H9 (cell line): ENCODE measurements around the gene HLA-DQA1. TPM values are rescaled to one million over a fixed set of nuclear protein-coding genes. Genes with fewer than 3 reads are reported as not detected.
A peak's percentile ranks its signal among the peaks of the same experiment; 100 is the strongest.
"Not testable (repeated sequence)": the region's sequence is repeated elsewhere in the genome, so short reads cannot be mapped to it uniquely, and the experiment has no call there.

Experiments
- DNase-seq: peaks from one replicate; pipeline ENCODE4 v3.0.0-alpha.2; 2017
- H2AFZ ChIP-seq: one replicate; pipeline ENCODE4 v1.6.1; 2013; ENCODE audit warnings: mild to moderate bottlenecking, low read length, control low read depth, moderate library complexity
- H2AK5ac ChIP-seq: 2 replicates; pipeline ENCODE4 v1.6.1; 2013; ENCODE audit warnings: low read length, control low read depth, mixed read lengths; ENCODE audit not compliant: insufficient read length
- H2BK120ac ChIP-seq: one replicate; pipeline ENCODE4 v1.6.1; 2013; ENCODE audit warnings: low read depth, mild to moderate bottlenecking, low read length, control low read depth, inconsistent platforms; ENCODE audit not compliant: poor library complexity, severe bottlenecking
- H2BK12ac ChIP-seq: 2 replicates; pipeline ENCODE4 v1.6.1; 2013; ENCODE audit warnings: low read length, control low read depth, mixed read lengths, low read depth; ENCODE audit not compliant: insufficient read length
- H2BK15ac ChIP-seq: 2 replicates; pipeline ENCODE4 v1.6.1; 2013; ENCODE audit warnings: low read depth, low read length, control low read depth
- H2BK20ac ChIP-seq: one replicate; pipeline ENCODE4 v1.6.1; 2013; ENCODE audit warnings: low read depth, mild to moderate bottlenecking, low read length, control low read depth, inconsistent platforms; ENCODE audit not compliant: poor library complexity, severe bottlenecking
- H2BK5ac ChIP-seq: 2 replicates; pipeline ENCODE4 v1.6.1; 2013; ENCODE audit warnings: low read length, control low read depth, mixed read lengths; ENCODE audit not compliant: insufficient read length
- H3K14ac ChIP-seq: 2 replicates; pipeline ENCODE4 v1.6.1; 2013; ENCODE audit warnings: low read length, control low read depth; ENCODE audit not compliant: insufficient read depth
- H3K18ac ChIP-seq: 2 replicates; pipeline ENCODE4 v1.6.1; 2013; ENCODE audit warnings: low read depth, mild to moderate bottlenecking, mixed read lengths, low read length, control low read depth; ENCODE audit not compliant: insufficient read length
- H3K23ac ChIP-seq: 2 replicates; pipeline ENCODE4 v1.6.1; 2013; ENCODE audit warnings: low read length, control low read depth, mixed read lengths, low read depth; ENCODE audit not compliant: insufficient read length
- H3K23me2 ChIP-seq: 2 replicates; pipeline ENCODE4 v1.6.1; 2013; ENCODE audit warnings: low read depth, mild to moderate bottlenecking, mixed read lengths, low read length, control low read depth; ENCODE audit not compliant: insufficient read length, poor library complexity, severe bottlenecking
- H3K27ac ChIP-seq: 2 replicates; pipeline ENCODE4 v1.5.1; 2013; ENCODE audit warnings: low read length, control low read depth, mixed read lengths, low read depth; ENCODE audit not compliant: insufficient read length
- H3K27me3 ChIP-seq: 2 replicates; pipeline ENCODE4 v1.6.1; 2013; ENCODE audit warnings: low read length, control low read depth, inconsistent platforms; ENCODE audit not compliant: insufficient read depth
- H3K4ac ChIP-seq: 2 replicates; pipeline ENCODE4 v1.6.1; 2013; ENCODE audit warnings: low read depth, mild to moderate bottlenecking, control low read depth, inconsistent platforms, low read length, moderate library complexity
- H3K4me1 ChIP-seq: 2 replicates; pipeline ENCODE4 v1.6.1; 2013; ENCODE audit warnings: low read length, control low read depth, inconsistent platforms; ENCODE audit not compliant: insufficient read depth
- H3K4me2 ChIP-seq: 2 replicates; pipeline ENCODE4 v1.6.1; 2013; ENCODE audit warnings: low read length, control low read depth, mixed read lengths; ENCODE audit not compliant: insufficient read length, insufficient read depth
- H3K56ac ChIP-seq: 2 replicates; pipeline ENCODE4 v1.6.1; 2013; ENCODE audit warnings: low read depth, mild to moderate bottlenecking, mixed read lengths, low read length, control low read depth; ENCODE audit not compliant: insufficient read length
- H3K79me1 ChIP-seq: 2 replicates; pipeline ENCODE4 v1.6.1; 2013; ENCODE audit warnings: low read depth, mild to moderate bottlenecking, moderate library complexity, low read length, control low read depth, inconsistent platforms; ENCODE audit not compliant: insufficient read depth, poor library complexity, severe bottlenecking
- H3K79me2 ChIP-seq: 2 replicates; pipeline ENCODE4 v1.6.1; 2013; ENCODE audit warnings: low read length, control low read depth, inconsistent platforms; ENCODE audit not compliant: insufficient read depth
- H3K9ac ChIP-seq: 2 replicates; pipeline ENCODE4 v1.6.1; 2013; ENCODE audit warnings: low read length, control low read depth, mixed read lengths; ENCODE audit not compliant: insufficient read length; ENCODE audit errors: extremely low read depth
- H3K9me3 ChIP-seq: one replicate; pipeline ENCODE4 v1.6.1; 2013; ENCODE audit warnings: low read depth, low read length, inconsistent platforms; ENCODE audit not compliant: control insufficient read depth
- H3T11ph ChIP-seq: one replicate; pipeline ENCODE4 v1.6.1; 2013; ENCODE audit warnings: mild to moderate bottlenecking, low read length, control low read depth, inconsistent platforms
- H4K20me1 ChIP-seq: one replicate; pipeline ENCODE4 v1.6.1; 2013; ENCODE audit not compliant: control insufficient read depth, insufficient read length, insufficient read depth
- H4K5ac ChIP-seq: 2 replicates; pipeline ENCODE4 v1.6.1; 2013; ENCODE audit warnings: low read depth, mild to moderate bottlenecking, mixed read lengths, low read length, control low read depth; ENCODE audit not compliant: insufficient read length
- H4K8ac ChIP-seq: replicated peaks from 2 replicates; pipeline ENCODE4 v1.6.1; 2013; ENCODE audit warnings: low read length, control low read depth, mixed read lengths, low read depth; ENCODE audit not compliant: insufficient read length
- H4K91ac ChIP-seq: 2 replicates; pipeline ENCODE4 v1.6.1; 2013; ENCODE audit warnings: low read depth, mild to moderate bottlenecking, moderate library complexity, mixed read lengths, low read length, control low read depth; ENCODE audit not compliant: insufficient read length
- H3K27ac Mint-ChIP-seq, 3 experiments: 2 replicates in 2 of 3; 3 replicates in 1 of 3; pipeline ENCODE4 v1.8.0; 2020 to 2021; ENCODE audit warnings: mixed read lengths in 3 of 3, mild to moderate bottlenecking in 1 of 3, moderate library complexity in 1 of 3
- H3K27me3 Mint-ChIP-seq: 2 replicates; pipeline ENCODE4 v1.8.0; 2021; ENCODE audit warnings: low read depth, mild to moderate bottlenecking, moderate library complexity, mixed read lengths
- H3K36me3 Mint-ChIP-seq, 3 experiments: 2 replicates in 2 of 3; 3 replicates in 1 of 3; pipeline ENCODE4 v1.8.0; 2020 to 2021; ENCODE audit warnings: low read depth in 3 of 3, mixed read lengths in 3 of 3; ENCODE audit not compliant: insufficient read depth in 1 of 3
- H3K4me1 Mint-ChIP-seq, 2 experiments: 2 replicates each; pipeline ENCODE4 v1.8.0; 2020; ENCODE audit warnings: mixed read lengths in 2 of 2
- H3K4me3 Mint-ChIP-seq, 2 experiments: 2 replicates in 1 of 2; 3 replicates in 1 of 2; pipeline ENCODE4 v1.8.0; 2020 to 2021; ENCODE audit warnings: mild to moderate bottlenecking in 2 of 2, mixed read lengths in 2 of 2, moderate library complexity in 1 of 2
- H3K9me3 Mint-ChIP-seq, 2 experiments: 2 replicates in 1 of 2; 3 replicates in 1 of 2; pipeline ENCODE4 v1.8.0; 2020; ENCODE audit warnings: mild to moderate bottlenecking in 2 of 2, mixed read lengths in 2 of 2, moderate library complexity in 1 of 2
- total RNA-seq: library from RNA; stranded (reverse); gene quantifications from 2 replicates; pipeline ENCODE4 v1.2.1, GENCODE V29; 2021

The HLA-DQA1 gene
- total RNA-seq, 1 experiment from 2014 or later: 1.7 TPM

DNA sequence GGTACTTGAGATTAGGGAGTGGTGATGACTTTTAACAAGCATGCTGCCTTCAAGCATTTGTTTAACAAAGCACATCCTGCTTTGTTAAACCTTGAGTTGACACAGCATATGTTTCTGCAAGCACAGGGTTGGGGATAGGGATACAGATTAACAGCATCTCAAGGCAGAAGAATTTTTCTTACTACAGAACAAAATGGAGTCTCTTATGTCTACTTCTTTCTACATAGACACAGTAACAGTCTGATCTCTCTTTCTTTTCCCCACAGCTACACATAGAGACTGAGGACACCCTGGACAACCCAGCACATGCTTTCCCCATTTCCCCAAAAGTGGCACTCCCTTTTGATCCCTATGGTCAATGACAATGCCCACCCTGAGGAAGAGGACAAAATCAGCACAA is 20.6 kb downstream of the HLA-DQA1 start:
- Mint-ChIP-seq H3K27ac (peak overlapping the region in 2 of 3 experiments; percentile 95 to 97; a peak in 4 of 7 replicates), H3K36me3 (peaks cover 31 to 48% (median 33%) of the 10 kb centered on the region in 3 experiments), H3K4me3 (peak overlapping the region in 1 of 2 experiments; percentile 43; a peak in 2 of 5 replicates), H3K4me1 (peaks cover 47 to 51% of the 10 kb centered on the region in 2 experiments)
- Histone ChIP-seq H3K27ac (peak overlapping the region; percentile 39), H2BK120ac (peak overlapping the region; percentile 81)
- H3K27me3 Mint-ChIP-seq, H4K20me1 ChIP-seq, H3K9ac ChIP-seq, H4K91ac ChIP-seq, H2BK15ac ChIP-seq, H2AK5ac ChIP-seq, H4K8ac ChIP-seq, H3K9me3 ChIP-seq, DNase-seq, H3K4me2 ChIP-seq, H3K18ac ChIP-seq, H3K27me3 ChIP-seq, H3K4ac ChIP-seq, H3T11ph ChIP-seq, H3K23me2 ChIP-seq, H3K79me1 ChIP-seq, H2AFZ ChIP-seq, H2BK12ac ChIP-seq, H3K56ac ChIP-seq, H3K9me3 Mint-ChIP-seq, H2BK5ac ChIP-seq, H3K79me2 ChIP-seq, H4K5ac ChIP-seq, H3K14ac ChIP-seq, H3K4me1 ChIP-seq, H2BK20ac ChIP-seq, H3K23ac ChIP-seq: not testable (repeated sequence)
